HG02642 (cell line): ENCODE measurements around the gene EPN1.

Experiments used
- ATAC-seq: cut with Tn5 transposase; IDR thresholded peaks from one replicate; pipeline ENCODE4 v1.9.1; 2021; ENCODE audit warnings: mild to moderate bottlenecking; ENCODE audit not compliant: unreplicated experiment, poor library complexity

The EPN1 gene

GRCh38 chr19:55676889-55677505 is 2.0 kb downstream of the EPN1 start:
- ATAC-seq, result no peak

GRCh38 chr19:55677572-55678028 is 2.6 kb downstream of the EPN1 start:
- ATAC-seq, result no peak

GRCh38 chr19:55678121-55678671 is 3.2 kb downstream of the EPN1 start:
- ATAC-seq, result peak; percentile 59

GRCh38 chr19:55679343-55680257 is 4.6 kb downstream of the EPN1 start:
- no peak for ATAC-seq

GRCh38 chr19:55680339-55681130 is 5.5 kb downstream of the EPN1 start:
- ATAC-seq, result no peak

GRCh38 chr19:55681131-55682092 is 6.4 kb downstream of the EPN1 start:
- no peak for ATAC-seq

GRCh38 chr19:55683449-55684261 is 8.6 kb downstream of the EPN1 start:
- ATAC-seq, result no peak

GRCh38 chr19:55684946-55685681 is 10.1 kb downstream of the EPN1 start:
- no peak for ATAC-seq

GRCh38 chr19:55685776-55686175 is 10.8 kb downstream of the EPN1 start:
- ATAC-seq, result no peak

- ATAC-seq, result no peak
Measured at GRCh38 chr19:55686311-55687050, 11.5 kb downstream of the EPN1 start.

- ATAC-seq, result no peak
Measured at GRCh38 chr19:55687281-55688201, 12.5 kb downstream of the EPN1 start.

- ATAC-seq, result no peak
Measured at GRCh38 chr19:55688422-55689218, 13.6 kb downstream of the EPN1 start.

GRCh38 chr19:55689411-55690108 is 14.5 kb downstream of the EPN1 start:
- no peak for ATAC-seq

- ATAC-seq, result no peak
Measured at GRCh38 chr19:55690109-55690768, 15.2 kb downstream of the EPN1 start.
